Prostate gland (tissue), 2 donors: ENCODE data around the gene LYPD8.

ENCODE experiments used
- POLR2AphosphoS5 ChIP-seq: sonication (generic); formaldehyde crosslinking; IDR thresholded peaks from one replicate; pipeline ENCODE4 v1.6.1; 2017; ENCODE audit warnings: antibody characterized with exemption
- TF ChIP-seq, protein P1 (sequence below), 4 experiments: fragments of 200-600 bp in 2 of 4; fragments of 450-650 bp in 2 of 4; sonication (generic) in 2 of 4; IDR thresholded peaks; 1 replicate in 3 of 4; 2 replicates in 1 of 4; pipeline ENCODE4 v1.5.1; 2016 to 2019; ENCODE audit warnings: antibody characterized with exemption in 4 of 4, mild to moderate bottlenecking in 2 of 4, moderate library complexity in 2 of 4

DNA sequence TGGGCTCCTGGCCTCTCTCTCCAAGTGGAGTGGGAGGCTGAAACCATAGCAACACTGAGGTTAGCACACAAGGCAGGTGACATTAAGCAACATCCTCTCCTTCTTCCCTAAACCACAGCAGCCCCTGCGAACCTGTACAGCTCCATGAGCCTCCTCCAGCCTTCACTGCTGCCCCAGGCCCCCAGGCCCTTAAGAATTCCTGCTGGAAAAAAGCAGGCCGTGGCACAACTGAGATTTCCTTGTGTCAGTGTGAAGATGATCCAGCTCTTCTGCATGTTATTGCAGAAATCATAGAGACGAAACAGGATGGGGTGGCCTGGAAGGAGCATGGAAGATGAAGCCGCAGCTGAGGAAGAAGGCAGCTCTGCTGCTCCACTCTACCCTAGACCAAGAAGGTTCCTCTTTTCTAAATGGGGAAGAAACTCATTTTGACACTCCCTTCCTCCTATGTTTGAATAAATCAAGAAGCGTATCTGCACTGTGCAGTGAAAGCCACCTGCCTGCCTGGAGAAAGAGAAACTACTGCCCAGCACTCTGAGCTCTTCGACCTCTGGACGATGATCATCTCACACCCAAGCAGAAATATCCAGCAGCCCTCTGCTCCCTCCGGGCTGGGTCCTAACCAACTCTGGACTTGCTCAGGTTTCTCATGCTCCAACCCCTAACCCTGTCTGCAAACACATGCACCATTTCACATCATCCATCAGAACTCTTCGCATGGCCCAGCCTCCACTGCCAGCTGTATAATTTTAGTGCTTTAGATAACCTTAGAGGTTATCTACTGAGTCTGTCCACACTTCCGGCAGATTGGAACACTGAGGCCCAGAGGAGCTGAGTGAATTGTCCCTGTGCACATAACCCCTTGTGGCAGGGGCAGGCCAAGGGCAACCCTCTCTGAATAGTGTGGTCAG, 49.5 kb upstream of the LYPD8 start:
- TF ChIP-seq, protein P1, sequence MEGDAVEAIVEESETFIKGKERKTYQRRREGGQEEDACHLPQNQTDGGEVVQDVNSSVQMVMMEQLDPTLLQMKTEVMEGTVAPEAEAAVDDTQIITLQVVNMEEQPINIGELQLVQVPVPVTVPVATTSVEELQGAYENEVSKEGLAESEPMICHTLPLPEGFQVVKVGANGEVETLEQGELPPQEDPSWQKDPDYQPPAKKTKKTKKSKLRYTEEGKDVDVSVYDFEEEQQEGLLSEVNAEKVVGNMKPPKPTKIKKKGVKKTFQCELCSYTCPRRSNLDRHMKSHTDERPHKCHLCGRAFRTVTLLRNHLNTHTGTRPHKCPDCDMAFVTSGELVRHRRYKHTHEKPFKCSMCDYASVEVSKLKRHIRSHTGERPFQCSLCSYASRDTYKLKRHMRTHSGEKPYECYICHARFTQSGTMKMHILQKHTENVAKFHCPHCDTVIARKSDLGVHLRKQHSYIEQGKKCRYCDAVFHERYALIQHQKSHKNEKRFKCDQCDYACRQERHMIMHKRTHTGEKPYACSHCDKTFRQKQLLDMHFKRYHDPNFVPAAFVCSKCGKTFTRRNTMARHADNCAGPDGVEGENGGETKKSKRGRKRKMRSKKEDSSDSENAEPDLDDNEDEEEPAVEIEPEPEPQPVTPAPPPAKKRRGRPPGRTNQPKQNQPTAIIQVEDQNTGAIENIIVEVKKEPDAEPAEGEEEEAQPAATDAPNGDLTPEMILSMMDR (IDR thresholded peaks at IDR 0.05): no peak
- TF ChIP-seq POLR2AphosphoS5: no peak
